GM19395 (cell line): ENCODE results near the gene HIRIP3.

ENCODE experiments used
- ATAC-seq: cut with Tn5 transposase; IDR thresholded peaks from one replicate; pipeline ENCODE4 v1.9.1; 2021; ENCODE audit warnings: mild to moderate bottlenecking, moderate library complexity; ENCODE audit not compliant: unreplicated experiment

HIRIP3 gene

DNA sequence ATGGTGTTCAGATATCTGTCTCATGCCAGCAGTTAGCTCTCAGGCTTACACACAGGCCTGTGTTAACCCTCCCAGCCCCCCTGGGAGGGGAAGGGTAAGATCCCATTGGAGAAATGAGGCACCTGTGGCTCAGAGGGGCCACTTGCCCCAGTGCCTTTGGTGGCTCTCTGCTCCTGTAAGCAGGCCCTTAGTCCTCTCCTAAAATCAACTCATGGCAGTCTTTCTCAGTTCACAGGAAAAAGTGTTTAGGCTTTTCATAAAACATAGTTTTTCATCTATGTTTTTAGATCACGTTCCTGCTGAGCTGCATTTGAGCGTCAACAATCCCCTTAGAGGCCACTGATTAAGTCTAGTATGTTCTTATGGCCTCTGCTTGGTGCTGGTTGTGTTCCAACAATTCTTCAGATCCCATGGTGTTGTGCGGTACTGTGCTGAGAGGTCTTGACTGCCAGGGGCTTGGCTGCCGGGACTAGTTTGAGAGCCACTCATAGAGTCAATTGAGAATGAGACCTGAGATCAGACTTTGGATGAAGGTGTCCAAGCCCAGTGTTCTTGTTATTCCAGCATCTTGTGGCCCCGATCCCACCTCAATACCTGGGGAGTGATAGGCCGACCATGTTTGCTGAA is 11.2 kb downstream of the HIRIP3 start:
- ATAC-seq: no peak

DNA sequence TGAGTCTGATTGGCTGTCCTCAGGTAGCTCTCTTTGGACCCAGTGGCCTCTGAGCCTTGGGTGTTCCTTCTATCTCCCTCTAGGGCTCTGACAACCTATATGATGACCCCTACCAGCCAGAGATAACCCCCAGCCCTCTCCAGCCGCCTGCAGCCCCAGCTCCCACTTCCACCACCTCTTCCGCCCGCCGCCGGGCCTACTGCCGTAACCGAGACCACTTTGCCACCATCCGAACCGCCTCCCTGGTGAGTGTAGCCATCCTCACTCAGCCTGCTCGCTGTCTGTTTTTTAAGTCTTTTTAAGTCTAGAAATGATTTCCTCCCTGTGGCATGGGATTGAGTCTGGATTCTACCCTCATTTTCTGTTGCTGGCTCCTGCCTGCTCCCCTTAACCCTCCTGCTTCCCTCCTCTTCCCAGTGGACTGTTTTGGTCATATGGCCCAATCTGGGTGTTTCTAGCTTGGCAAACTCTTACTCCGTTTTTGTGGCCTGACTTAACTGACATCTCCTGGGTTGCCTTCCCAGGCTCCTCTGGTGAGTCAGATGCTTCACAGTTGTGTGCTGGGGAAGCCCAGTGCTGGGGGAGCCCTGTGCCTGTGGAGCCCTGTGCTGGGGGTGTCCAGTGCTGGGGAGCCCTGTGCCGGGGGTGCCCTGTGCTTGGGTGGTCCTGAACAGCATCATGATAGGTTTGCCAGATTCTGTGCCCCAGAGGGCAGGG is 11.8 kb downstream of the HIRIP3 start:
- no peak for ATAC-seq

DNA sequence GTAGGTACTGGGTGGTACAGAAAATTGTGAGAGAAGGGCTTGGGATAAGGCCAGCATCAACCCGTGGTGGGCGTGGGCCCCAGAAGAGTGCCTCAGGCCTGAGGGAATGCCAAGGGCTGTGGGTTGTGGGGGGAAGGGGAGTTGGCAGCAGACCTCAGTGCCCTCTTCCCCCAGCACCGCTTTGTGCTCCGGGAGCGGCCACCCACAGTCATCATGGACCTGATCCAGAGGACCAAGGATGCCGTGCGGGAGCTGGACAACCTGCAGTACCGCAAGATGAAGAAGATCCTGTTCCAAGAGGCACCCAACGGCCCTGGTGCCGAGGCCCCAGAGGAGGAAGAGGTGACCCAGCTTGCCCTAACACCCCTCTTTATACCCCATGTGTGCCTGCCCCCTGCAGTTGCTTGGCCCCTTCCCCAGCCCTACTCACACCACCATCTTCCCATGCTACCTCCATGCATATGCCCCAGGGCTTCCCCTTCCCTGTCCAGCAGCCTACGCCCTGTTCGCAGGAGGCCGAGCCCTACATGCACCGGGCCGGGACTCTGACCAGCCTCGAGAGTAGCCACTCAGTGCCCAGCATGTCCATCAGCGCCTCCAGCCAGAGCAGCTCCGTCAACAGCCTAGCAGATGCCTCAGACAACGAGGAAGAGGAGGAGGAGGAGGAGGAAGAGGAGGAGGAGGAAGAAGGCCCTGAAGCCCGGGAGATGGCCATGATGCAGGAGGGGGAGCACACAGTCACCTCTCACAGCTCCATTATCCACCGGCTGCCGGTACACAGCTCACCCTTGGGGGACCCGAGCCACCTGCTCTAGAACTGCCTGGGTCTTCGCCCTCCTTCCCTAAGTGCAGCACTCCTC is 12.6 kb downstream of the HIRIP3 start:
- ATAC-seq: no peak

DNA sequence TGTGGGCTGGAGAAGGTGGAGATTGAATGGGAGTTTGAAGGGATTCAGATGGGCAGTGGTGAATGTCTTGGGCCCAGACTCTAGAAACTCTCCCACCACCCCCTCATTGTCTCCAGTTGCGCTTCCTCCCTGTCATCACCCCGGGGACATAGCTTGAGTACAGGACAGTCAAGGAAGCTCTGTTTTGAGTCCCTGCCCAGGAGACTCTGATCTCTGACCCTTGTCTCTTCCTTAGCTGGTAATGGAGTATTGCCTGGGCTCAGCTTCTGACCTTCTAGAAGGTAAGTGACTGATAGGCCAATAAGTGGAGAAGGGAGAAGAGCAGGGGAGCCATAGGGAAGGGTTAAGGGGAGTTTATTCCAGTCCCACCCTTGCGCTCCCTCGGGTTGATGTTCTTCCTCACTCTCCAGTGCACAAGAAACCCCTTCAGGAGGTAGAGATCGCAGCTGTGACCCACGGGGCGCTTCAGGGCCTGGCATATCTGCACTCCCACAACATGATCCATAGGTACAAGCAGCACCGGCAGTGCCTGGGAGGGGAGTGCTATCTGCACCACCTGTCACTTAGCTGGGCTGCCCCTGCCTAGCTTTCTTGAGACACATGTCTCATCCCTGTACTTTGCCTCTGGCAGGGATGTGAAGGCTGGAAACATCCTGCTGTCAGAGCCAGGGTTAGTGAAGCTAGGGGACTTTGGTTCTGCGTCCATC is 16.7 kb downstream of the HIRIP3 start:
- no peak for ATAC-seq

DNA sequence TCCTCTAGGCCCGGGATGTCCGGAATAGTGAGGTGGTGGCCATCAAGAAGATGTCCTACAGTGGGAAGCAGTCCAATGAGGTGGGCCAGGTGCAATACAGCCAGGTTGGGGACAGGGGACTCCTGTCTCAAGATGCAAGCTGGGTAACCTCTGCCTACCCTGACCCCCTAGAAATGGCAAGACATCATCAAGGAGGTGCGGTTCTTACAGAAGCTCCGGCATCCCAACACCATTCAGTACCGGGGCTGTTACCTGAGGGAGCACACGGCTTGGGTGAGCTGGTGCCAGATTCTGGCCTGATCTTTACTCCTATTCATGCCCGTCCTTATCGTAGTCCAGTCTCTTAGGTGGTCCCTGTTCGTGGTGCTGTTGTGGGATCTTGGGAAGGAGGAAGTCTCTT is 17.3 kb downstream of the HIRIP3 start:
- no peak for ATAC-seq

DNA sequence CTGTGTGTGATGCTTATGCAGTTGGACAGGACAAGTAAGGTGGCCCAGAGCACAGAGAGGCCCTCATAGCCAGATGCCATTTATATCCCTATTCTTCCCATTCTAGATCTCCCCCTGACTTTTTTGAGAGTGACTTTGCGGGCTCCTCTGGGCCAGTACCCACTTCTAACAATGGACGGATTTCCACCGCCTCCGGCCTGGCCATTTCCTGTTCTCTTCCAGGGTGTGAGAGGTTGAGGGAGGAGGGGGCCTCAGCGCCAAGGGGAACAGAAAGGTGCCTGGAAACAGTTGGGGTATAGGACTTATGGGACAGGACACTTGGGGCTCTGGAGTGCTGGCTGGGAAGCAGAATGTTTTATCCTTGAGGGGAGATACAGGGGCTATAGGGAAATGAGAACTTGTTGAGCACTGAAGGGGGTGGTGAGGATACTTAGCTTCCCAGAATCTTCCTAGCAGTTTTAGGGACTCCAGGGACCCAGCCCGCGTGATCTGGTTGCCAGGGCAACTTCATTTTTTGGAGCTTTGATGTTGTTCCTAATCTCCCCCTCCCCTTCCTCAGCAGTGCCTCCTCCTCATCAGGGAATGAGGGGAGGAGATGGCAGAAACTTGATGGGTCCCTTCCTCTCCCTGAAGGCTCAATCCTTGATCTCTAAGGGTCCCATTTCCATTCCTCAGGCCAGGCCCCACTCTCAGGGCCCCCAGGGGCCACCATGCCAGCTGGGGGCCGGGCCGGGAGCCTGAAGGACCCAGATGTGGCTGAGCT is 18.2 kb downstream of the HIRIP3 start:
- ATAC-seq: no peak

DNA sequence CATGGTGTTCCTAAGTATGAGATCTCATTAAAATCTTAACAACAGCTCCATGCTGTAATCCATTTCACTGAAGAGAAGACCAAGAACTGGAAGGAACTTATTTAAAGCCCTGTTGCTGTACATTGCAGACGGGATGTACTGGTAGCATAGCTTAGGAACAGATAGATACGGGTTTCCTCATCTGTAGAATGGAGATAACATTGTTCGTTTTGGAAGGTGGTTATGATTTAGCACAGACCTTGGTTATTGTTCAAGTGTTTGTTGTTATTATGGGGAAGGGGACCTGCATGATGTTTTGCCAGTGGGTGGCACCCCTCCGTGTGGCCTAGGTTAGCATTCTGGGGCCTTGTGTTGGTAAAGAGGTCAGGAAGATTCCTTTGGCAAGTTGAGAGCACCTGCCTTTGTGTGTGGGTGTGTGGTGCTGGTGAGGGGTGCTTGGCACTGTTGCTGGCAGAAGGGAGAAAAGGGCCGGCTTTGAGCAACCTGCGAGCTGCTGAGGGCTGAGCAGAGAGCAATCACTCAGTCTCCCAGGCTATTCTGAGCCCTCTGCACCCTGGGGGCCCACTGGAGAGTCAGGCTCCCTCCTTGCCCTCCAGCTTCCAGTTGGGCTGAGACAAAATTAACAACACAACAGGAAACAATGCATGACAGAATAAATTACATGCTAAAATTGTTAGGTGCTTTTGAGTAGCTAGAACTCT is 19.5 kb downstream of the HIRIP3 start:
- no peak for ATAC-seq

DNA sequence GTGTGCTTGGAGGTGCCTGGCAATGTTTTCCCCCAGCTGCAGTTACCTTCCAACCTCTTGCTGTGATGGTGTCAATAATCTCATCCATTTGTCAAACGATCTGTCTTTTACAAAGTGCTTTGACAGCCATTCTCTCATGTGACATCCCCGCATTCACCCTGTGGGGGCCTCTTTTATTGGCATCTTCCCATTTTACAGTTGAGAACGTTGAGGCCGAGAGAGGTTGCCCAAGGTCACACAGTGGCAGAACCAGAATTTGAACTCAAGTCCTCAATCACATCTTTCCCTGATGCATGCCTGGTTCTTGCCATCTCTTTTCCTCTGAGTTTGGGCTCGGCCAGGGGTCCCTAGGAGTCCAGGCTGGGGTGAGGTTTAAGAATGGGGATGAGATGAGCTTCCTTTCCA is 20.3 kb downstream of the HIRIP3 start:
- ATAC-seq: no peak

DNA sequence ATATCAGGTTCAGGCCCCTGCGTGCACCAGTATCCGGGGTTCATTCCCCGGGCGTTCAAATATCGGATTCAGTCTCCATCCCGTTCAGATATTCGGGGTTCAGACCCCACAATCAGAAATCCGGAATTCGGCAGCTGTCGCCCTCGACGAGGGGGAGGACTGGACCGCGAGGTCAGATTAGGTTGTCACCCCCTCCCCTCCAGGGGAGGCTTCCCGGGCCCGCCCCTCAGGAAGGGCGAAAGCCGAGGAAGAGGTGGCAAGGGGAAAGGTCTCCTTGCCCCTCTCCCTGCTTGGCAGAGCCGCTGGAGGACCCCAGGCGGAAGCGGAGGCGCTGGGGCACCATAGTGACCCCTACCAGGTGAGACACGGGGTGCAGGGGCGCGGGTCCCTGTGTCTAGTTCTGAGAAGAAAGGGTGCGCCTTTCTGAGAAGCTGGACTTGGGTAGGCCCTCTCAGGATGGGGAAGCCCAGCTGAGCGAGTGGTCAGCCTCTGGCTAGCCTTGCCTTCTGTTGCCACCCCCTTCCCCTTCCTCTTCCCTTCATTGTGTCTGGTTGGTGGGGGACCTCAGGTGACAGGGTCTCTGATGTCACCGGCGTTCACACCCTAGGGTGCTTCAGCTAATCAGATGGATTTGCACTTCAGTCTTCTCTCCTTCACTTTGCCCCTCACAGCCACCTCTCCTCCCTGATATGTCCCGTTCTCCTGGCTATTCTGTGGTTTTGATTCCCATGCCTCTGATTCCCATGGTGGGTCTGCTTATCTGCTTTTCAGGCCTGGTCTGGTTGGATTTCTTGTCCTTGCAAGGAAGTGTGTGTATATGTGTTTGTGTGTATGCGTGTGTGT is 20.9 kb downstream of the HIRIP3 start:
- ATAC-seq: peak; percentile 3

DNA sequence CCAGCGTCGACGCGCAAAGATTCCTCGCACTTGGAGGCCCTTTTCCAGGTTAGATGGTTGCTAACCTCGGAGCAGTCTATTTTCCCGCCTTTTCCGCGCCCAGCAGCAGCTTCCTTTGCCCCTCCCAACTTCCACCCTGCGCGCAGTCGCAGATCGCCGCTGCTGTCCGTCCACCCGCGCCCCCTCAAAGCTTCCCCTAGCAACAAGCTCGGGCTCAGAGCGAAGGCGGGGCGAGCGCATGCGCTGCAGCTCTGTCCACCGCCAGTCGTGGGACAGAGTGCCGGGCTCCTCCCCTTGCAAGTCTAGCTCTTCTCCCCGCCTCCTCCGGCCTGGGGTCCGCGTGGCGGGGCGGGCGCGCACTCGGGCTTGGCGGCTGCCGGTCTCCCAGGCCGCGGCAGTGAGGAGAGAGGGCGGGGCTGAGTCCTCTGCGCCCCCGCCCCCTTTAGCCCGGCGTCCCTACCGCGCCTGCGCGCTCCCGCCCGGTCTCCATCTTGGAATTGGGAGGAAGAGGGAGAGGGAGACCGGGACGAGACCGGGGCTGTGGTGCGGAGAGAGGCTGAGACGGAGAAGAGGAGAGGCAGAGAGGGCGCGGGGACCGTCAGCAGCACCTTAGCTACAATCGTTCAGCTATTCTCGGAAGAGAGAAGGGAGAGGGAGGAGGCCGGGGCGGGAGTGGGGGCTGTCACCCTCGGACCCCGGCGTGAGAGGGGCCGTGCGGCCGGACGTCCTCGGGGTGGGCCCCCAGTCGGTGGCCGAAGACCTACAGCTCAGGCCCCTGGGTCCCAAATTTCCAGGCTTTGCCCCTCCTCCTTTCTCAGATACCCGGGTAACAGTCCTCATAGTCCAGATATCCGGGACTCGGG is 21.8 kb downstream of the HIRIP3 start, which contains the start of gene TAOK2:
TAOK2 (plus strand) TSS at position 485 of the 863 bp plus-strand sequence. CDS start 3,905 bp downstream, outside the sequence.
- peak; percentile 87 for ATAC-seq

DNA sequence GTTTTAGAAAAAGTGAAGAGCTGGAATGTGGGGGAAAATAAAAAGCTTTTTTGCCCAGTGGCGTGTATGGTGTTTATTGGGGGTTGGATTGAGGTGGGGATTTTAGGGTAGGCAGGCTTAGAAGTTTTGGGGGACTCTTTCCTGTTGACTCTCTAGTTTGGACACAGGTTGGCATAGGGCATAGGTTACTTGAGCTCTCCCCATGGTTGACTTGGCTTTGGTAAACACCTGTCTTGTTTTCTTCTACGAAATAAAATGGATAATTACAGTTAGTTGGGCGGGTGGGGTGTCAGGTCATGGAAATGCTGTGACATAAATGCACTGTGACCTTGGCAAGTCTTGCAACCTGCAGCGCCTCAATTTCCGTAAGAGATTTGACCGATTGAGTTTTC is 22.4 kb downstream of the HIRIP3 start:
- no peak for ATAC-seq

DNA sequence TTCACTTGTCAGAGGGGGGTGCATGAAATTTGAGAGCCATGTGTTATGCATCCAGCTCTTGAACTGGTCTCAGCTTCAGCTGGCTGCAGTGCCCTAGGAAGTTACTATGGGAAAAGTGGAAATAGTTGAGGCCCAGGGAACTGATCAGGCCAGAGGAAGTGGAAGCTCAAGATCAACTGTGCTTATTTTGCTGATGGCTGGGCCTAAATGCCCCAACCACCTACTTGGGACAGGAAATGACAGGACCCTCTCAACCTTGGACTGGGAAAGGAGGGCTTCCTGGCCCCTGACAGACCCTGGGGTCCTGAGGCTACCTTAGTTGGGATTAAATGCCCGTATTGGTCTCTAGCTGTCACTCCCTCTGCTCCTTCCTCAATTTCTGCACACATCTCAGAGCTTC is 22.9 kb downstream of the HIRIP3 start:
- no peak for ATAC-seq

DNA sequence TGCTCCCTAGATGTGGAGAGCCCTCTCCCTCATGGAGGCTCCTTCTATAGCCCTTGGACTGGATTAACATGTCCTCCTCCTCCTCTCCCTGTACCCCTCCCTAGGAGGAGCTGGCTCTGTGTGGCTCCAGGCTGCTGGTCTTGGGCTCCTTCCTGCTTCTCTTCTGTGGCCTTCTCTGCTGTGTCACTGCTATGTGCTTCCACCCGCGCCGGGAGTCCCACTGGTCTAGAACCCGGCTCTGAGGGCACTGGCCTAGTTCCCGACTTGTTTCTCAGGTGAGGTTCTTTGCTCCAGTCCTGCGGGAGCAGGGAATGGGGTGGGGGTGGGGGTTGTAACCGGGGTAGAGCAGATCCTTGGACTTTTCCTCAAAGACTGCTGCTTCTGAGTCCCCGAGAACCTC is 24.1 kb downstream of the HIRIP3 start:
- ATAC-seq: no peak

DNA sequence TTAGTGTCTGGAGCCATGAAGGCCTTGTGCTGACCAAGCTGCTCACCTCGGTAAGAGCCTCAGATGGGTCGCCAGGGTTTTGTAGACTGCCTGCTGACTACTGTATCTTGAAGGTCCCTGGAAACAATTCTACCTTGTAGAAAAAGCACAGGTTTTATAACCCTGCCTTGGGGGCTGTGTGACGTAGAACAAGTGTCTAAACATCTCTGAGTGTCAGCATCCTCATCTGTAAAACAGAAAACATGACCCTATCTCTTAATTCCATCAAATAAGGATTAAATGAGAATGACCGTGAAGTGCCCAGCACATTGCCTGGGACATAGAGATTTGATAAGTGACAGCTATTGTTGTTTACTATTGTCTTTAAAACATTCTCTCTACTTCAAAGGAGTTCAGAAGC is 27.2 kb downstream of the HIRIP3 start:
- no peak for ATAC-seq

DNA sequence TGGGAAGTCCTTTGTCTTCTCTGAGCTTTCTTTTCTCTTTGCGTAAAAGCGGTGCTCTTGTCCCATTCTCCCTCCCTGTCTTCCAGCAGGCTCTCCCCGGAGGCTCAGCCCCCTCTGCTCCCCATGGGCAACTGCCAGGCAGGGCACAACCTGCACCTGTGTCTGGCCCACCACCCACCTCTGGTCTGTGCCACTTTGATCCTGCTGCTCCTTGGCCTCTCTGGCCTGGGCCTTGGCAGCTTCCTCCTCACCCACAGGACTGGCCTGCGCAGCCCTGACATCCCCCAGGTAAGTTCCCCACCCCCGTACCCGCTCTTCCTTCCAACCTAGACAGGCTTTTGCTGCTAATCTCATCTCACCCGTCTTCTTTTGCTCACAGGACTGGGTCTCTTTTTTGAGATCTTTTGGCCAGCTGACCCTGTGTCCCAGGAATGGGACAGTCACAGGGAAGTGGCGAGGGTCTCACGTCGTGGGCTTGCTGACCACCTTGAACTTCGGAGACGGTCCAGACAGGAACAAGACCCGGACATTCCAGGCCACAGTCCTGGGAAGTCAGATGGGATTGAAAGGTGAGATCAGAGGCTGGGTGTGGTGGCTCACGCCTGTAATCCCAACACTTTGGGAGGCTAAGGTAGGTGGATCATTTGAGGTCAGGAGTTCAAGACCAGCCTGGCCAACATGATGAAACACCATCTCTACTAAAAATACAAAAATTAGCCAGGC is 32.2 kb downstream of the HIRIP3 start:
- ATAC-seq: no peak

DNA sequence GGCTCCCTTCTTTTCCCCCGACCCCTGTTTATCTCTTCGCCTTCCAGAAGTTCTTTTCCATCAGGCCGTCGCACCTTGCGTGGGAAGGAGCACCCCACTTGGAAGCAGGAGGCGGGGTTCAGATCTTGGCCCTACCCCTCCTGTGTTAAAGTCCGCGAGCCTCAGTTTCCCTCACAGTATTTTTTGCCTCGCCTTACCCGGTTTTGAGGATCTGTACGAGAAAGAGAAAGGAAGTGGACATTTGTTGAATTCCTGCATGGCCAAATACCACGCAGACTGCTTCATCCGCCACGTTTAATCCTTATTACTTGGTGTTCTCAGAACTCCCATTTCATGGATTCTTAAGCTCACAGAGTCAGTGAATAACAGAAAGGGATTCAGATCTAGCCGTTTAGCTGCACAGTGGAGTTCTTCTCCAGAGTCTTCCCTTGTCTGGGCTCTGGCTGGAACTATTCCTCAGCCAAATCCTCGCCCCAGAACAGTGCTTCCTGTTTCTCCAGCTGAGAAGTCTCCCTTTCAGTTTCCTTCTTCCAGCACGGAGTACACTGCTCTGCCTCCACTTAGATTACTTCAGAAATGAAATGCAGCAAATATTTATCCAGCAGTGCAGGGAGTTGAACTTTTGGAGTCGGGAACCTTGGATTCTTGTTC is 32.9 kb downstream of the HIRIP3 start:
- ATAC-seq: no peak
